Esophagus muscularis mucosa (tissue), 4 donors: Measurements from ENCODE around the gene GPBAR1.

Experiments used
- CTCF ChIP-seq, 3 experiments: fragments of 200-600 bp in 2 of 3; fragments of 450-650 bp in 1 of 3; sonication (generic) in 2 of 3; IDR thresholded peaks; one replicate each; pipeline ENCODE4 v1.5.1; 2017 to 2019; ENCODE audit warnings: antibody characterized with exemption in 3 of 3, mild to moderate bottlenecking in 2 of 3, moderate library complexity in 1 of 3
- EP300 ChIP-seq: sonication (generic); formaldehyde crosslinking; IDR thresholded peaks from one replicate; pipeline ENCODE4 v1.6.1; 2017; ENCODE audit warnings: antibody characterized with exemption
- POLR2A ChIP-seq: fragments of 450-650 bp; IDR thresholded peaks from one replicate; pipeline ENCODE4 v1.6.1; 2017; ENCODE audit warnings: antibody characterized with exemption, moderate library complexity, mild to moderate bottlenecking, low read depth
- POLR2AphosphoS5 ChIP-seq, 2 donors: sonication (generic); formaldehyde crosslinking; IDR thresholded peaks; one replicate each; pipeline ENCODE4 v1.6.1; 2017; ENCODE audit warnings: antibody characterized with exemption in 2 of 2

GRCh38 chr2:218273908-218274249 is 13.1 kb downstream of the GPBAR1 start:
- TF ChIP-seq CTCF (IDR thresholded peaks at IDR 0.05) (no peak), EP300 (no peak), POLR2AphosphoS5 (IDR thresholded peaks at IDR 0.05) (no peak), POLR2A (no peak)
